SK-N-DZ (cell line): ENCODE data around the gene CLDN1.

Source experiments
- DNase-seq: peaks from one replicate; pipeline ENCODE4 v3.0.0-alpha.2; 2015; ENCODE audit warnings: low spot score

CLDN1 gene

DNA sequence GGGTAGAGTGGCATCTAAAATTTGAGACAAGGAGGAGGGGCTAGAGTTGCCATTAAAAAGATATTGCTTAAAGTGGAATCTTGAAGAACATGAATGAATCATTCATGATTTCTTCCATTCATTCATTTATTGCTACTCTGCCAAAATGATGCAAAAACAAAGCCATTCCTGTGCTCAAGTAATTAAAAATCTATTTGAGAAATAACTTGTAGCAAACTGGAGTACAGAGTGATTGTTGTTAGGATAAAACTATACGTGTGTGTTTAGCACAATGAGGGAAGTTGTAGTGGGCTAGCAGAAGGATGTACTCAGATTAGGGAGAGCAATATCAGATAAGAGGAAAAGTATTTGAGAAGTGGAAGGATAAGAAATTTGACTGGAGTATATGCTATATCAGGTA is 11.7 kb upstream of the CLDN1 start:
- no peak for DNase-seq

DNA sequence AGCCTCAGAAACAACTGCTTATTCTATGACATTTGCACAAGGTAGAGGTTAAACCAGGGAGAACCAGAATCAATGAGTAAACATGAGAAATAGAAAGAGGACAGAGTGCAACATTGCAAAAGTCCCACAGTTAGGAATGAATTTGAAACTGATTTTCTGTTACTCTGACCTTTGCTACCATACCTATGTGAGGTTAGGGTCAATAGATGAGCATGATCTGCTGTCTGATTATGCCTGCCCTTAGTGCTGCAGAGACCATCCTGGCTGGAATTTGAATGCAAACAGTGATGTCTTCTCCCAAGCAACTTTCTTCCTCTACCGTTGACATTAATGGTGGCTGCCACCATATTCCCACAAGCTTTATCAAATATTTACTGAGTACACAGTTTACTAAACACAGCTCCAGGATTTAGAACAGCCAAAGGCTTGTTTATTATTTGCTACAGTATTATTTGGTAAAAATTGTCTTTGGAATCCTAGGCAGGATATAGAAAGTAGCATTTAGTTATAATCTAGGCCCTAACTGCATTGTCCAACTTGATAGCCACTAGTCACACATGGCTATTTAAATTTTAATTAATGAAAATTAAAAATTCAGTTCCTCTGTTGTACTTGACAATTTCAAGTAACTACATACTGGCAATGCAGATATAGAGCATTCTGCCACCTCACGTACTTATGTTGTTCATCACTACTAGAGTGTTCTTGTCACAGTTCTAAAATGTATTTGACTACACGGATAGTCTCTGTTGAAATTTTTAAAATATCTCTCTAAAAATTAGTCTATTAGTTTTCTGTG is 8.9 kb upstream of the CLDN1 start:
- DNase-seq, result no peak

- DNase-seq, result no peak
Measured at GRCh38 chr3:190326930-190327329, 4.7 kb upstream of the CLDN1 start.

GRCh38 chr3:190326361-190326760 is 4.1 kb upstream of the CLDN1 start:
- DNase-seq, result no peak

- DNase-seq, result no peak
Measured at GRCh38 chr3:190325923-190326322, 3.7 kb upstream of the CLDN1 start.

- DNase-seq, result no peak
Measured at GRCh38 chr3:190323246-190323626, 990 bp upstream of the CLDN1 start.

GRCh38 chr3:190322604-190323245 is 479 bp upstream of the CLDN1 start:
- DNase-seq, result no peak

DNA sequence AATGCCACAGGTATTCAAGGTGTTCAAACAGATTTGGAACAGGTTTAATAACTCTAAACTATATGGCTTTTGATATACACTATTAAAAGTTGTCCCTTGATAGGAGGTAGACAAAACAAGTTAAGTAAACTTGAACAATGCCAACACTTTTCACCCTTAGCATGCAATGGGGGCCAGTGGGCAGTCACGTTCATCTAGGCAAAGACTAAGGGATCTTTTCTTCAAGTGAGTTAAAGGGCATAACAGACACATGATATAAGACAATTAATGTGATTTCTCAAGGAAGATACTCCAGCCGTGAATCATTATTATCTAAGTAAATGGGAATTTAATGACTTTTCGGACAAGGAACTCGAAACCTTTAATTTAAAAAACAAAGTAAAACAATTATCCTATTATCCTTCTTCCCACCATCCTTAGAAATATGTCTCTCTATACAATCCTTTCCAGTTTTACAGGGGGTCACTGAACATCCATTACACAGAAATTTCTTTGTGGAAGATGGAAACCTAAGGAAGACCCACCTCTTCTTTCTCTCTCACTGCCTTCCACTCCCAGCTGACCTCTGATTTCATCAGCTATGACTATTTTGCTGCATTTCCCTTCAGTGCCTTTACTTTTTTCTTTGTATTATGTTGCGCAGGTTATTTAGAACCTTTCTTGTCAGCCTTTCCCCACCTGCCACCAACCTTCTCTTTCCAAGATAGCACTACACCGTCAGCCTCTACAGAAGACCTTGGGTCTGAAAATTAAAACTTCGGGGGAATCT is 1.5 kb downstream of the CLDN1 start:
- DNase-seq, result no peak

GRCh38 chr3:190319660-190320059 is 2.6 kb downstream of the CLDN1 start:
- DNase-seq, result no peak

- DNase-seq, result no peak
Measured at GRCh38 chr3:190318666-190319065, 3.6 kb downstream of the CLDN1 start.

- no peak for DNase-seq
Measured at GRCh38 chr3:190314741-190315140, 7.5 kb downstream of the CLDN1 start.

- no peak for DNase-seq
Measured at GRCh38 chr3:190309414-190309813, 12.8 kb downstream of the CLDN1 start.

GRCh38 chr3:190308154-190308553 is 14.1 kb downstream of the CLDN1 start:
- no peak for DNase-seq

GRCh38 chr3:190307164-190307545 is 15.1 kb downstream of the CLDN1 start:
- DNase-seq, result no peak

DNA sequence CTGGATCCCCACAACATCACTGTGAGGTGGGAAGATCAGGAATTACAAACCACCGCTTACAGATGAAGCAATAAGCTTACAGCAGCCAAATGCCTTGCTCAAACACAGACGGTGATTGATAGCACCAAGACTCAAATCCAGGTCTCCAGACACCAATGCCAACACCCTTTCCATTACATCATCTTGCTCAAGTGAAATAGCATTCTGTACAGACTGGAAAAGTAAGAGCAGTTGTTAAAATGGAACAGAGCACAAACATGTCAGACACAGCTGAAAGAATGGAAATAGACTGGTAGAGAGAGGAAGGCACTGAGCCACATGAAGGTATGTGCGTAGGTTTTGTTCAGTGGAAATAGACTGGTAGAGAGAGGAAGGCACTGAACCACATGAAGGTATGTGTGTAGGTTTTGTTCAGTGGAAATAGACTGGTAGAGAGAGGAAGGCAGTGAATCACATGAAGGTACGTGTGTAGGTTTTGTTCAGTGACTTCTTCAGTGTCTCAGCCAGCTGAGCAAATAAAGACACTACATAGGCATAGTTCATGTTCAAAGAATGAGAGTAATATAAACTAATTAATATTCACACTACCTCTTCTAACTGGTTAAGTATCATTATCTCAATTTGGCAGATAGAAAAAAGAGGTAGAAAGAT is 15.6 kb downstream of the CLDN1 start:
- DNase-seq, result no peak

- DNase-seq, result no peak
Measured at GRCh38 chr3:190306026-190306425, 16.2 kb downstream of the CLDN1 start.

DNA sequence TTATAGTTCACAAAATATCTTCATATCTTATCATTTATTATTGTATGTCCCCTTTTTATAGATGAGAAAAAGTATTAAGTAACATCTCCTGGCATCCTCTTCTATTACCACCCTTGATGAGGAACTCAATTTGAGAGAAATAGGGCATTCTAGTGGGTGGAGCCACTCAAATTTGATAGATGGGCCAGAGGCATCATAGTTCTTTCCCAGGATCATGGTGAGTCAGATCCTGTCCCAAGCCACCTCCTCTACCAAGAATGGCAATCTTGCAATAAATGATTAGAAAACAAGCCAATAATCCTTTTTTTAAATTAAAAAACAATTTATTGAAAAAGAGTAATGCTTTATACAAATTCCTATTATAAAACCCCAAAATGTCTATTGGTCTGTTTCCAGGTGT is 16.8 kb downstream of the CLDN1 start:
- DNase-seq, result no peak

DNA sequence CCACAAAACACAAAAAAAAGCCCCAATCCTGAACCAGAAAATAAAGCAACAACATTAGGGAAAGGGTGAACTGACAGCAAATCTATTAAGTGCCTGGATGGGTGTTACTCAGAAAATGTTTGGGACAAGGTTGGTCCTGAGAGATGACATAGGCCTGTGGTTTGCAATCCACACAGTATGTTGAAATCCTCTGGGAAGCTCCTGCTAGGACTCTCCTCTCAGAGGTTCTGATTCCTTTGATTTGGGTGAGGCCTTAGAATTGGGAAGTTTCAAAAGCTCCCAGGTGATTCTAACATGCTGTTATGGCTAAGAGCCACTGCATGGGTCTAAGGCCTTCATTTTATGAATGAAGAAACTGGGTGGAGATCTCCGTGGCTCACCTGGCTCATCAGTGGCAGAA is 18.4 kb downstream of the CLDN1 start:
- no peak for DNase-seq

DNA sequence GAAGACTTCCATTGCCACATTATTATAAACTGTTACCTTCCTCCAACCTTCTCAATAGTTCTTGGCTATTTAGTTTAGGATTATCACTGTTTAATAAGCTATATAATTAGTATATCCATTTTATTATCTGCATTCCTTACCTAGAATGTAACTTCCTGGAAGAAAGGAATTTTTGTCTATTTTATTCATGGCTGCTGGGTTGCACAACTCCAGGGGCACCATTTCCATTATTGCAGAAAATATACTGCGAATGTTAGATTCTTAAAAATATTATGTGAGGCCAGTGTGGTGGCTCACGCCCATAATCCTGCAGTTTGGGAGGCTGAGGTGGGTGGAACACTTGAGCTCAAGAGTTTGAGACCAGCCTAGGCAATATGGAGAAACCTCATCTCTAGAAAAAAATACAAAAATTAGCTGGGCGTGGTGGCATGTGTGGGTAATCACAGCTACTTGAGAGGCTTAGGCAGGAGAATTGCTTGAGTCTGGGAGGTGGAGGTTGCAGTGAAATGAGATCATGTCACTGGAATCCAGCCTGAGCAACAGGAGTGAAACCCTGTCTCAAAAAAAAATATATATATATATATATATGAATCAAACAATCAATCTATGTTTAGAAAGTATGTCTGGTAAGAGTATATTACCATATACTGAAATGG is 19.9 kb downstream of the CLDN1 start:
- no peak for DNase-seq

GRCh38 chr3:190301591-190301990 is 20.7 kb downstream of the CLDN1 start:
- DNase-seq, result no peak

GRCh38 chr3:190299969-190300368 is 22.3 kb downstream of the CLDN1 start:
- DNase-seq, result no peak

GRCh38 chr3:190294030-190294429 is 28.2 kb downstream of the CLDN1 start:
- no peak for DNase-seq
